HG02852 (cell line): ENCODE results near the gene CTNNA1.

Source experiments
- ATAC-seq: cut with Tn5 transposase; IDR thresholded peaks from one replicate; pipeline ENCODE4 v1.9.1; 2021; ENCODE audit warnings: mild to moderate bottlenecking, moderate library complexity; ENCODE audit not compliant: unreplicated experiment

The CTNNA1 gene

DNA sequence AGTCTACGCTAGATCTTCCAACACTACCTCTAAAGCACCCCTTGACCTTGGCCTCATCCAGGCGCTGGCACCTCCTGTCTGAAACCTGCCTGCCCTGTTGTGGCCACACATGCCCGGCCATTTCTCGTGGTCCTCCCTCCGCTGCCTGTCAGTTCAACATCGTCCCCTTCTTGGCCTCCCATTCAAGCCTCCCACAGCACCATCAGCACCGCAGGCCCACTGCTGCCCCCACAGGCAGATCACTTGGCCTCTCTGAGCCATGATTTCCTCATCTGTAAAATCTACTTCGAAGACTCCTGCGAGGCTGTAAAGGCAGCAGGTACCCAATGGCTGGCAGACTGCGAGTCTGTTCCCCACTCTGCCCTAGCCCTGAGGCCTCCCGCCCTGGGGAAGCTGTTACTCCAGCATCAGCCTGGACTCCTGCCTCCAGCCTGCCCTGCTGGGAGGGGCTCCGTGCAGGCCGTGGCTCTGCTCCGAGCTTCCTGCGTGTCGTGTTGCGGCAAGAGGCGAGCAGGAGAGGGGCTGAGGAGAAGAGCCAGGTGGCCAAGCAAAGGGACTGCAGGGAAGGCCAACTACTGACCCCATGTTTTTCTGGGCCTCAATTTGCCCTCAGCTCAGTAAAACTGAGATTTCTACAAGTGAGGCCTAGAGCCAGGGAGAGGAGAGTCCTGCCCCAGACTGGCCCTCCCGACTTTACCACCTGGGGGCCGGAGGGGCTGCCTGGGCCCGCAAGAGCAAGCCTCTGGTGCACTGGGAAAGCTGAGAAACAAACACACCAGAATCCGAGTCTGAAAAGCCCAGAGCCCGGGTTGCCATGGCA, 192.4 kb downstream of the CTNNA1 start:
- ATAC-seq, result no peak

DNA sequence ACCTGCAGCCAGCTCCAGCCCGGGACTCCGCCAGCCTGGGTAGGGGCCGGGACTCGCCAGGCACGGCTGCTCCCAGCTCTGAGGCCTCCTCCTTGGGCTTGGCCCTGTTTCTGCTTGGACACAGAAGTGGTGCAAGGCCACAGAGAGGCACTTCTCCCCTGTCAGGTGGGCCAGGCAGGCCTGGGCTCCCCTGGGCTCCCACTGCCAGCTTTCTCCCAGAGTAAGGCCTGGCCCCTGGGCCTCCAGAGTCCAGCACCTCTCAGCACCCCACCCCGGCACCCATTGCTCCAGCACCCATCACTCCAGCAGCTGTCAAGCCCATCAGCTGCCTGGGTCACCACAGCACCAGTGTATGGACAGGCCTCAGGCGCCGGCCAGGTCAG, 193.0 kb downstream of the CTNNA1 start:
- ATAC-seq, result no peak

DNA sequence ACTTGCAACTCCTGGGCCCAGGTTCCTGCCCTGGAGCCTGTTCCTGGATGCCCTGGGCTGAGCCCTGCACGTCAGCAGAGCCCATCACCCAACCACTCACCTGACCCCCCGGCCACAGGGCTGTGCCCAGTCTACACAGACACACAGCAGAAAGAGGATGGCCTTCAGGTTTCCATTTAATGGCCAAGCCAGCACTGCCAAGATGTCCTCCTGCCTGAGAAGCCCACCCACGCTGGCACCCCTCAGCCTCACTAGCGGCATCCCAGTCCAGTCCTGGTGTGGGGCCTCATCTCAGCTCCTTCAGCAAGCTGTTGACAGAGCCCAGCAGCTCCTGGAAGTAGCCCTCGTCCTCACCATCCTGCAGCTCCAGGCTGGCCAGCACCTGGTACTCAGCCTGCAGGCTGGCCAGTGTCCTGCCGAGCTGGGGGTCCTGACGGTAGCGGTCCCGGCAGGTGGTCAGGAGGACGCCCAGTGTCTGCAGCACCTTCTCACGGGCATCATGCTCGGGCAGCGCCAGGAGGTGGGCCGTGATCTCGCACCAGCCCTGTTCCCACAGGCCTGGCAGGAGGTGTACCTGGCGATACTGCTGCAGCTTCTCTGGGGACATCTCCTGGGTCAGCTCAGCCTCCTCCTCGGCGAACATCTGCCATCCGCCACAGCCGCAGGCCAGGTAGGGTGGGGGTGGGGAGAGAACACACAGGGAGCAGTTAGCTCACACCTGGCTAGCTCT, 193.8 kb downstream of the CTNNA1 start:
- no peak for ATAC-seq

DNA sequence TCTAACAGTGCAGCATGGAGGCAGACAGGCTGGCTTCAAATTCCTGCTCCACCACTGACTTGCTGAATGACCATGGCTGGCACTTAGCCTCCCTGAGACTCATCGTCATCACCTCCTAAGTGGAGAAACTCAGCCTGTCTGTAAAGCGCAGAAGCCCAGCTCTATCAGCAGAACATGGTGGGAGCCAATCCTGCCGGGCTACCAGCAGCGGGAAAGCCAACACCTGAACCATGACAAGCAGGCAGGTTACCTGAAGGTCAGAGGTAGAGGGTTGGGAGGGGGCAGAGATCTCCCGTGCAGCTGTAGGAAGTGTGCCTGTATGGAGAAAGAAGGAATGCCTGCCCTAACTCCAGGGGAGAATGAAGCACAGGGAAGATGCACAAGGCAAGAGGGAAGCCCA, 194.6 kb downstream of the CTNNA1 start:
- ATAC-seq, result no peak

DNA sequence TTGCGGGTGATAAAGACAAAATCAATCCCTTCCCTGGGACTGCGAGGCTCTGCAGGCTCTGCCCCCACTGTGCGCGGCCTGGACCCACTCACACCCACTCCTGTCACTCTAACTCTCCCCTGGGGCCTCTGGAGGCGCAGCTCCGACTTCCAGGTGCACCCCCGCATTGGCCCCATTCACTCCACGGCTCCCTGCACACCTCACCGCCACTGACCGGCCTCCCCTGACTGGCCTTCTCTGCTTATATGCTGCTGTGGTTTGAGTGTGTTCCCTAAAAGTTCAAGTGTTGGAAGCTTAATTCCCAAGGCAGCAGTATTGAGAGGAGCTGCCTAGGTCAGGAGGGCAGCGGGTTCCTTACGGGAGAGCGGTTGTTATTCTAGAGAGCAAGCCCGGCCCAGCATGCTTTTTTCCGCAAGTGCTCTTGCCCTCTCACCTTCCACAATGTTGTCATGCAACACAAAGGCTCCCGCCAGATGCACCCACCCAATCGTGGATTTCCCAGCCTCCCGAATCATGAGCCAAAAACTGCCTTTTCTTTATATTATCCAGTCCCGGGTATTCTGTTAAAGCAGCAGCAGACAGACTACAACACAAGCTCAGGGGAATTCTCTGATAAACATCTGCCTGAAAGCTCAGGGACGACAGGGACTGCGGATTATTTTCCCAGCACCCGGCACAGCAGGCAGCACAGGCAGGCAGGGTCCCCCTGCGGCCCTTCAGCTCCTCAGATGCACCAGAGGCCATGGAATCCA, 195.4 kb downstream of the CTNNA1 start:
- ATAC-seq, result no peak

DNA sequence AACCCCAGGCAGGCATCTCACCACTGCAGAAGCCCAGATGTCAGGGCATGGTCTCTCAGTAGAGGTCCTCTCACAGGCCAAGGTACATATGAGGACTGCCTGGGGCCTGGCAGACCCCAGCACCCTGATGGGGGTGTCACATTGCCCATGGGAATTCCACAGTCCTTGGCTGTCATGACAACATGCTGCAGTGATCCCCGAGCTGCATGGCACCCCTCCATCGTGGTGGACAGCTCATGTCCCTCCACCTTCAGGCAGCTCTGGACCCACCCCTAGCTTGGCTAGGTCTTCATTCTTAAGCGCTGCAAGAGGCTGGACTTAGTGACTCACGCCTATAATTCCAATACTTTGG, 196.0 kb downstream of the CTNNA1 start:
- no peak for ATAC-seq

DNA sequence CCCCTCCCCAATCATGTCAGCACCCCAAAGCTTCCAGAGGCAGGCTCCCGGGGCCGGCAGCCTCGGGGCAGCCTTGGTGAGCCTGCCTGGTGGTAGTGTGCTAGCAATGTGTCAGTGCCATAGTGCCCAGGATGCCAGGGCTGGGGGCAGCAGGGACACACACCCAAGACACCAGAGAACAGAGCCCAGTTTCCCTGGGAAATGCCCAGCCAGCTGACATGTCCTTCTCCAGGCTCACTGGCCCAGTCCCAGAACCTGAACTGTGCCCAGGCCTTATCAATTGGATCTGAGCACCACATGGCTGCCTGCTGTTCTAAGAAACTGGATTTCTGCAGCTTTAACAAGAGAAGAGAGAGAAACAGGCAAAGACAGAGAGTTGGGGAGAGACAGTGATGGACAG, 196.8 kb downstream of the CTNNA1 start:
- no peak for ATAC-seq

DNA sequence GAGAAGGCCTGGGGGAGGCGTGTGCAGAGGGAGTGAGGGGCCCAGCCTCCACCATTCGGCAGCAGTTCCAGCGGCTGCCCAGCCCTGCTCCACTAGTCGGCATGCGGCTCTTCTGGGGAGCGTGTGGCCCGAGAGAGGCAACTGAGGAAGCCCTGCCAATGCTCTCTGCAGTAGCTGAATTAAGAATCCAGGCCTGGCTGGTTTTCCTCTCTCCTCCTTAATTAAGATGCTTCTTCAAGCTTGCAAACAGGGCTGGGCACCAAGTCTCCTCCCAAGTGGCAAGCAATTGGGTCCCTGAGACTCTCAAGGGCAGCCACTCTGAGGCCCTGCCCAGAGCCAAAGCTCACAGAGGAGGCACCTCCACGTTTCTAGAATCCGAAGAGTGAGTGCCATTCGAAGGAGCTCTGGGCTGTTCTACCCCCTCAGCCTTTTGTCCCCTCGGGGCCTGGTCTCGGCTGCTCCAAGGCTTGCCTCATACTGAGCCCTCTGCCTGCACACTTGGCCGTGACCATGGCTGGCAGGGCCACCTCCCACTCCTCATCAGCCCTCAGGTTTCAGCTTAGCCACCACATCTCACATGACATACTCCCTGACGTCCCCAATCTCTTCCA, 197.3 kb downstream of the CTNNA1 start:
- ATAC-seq, result no peak

DNA sequence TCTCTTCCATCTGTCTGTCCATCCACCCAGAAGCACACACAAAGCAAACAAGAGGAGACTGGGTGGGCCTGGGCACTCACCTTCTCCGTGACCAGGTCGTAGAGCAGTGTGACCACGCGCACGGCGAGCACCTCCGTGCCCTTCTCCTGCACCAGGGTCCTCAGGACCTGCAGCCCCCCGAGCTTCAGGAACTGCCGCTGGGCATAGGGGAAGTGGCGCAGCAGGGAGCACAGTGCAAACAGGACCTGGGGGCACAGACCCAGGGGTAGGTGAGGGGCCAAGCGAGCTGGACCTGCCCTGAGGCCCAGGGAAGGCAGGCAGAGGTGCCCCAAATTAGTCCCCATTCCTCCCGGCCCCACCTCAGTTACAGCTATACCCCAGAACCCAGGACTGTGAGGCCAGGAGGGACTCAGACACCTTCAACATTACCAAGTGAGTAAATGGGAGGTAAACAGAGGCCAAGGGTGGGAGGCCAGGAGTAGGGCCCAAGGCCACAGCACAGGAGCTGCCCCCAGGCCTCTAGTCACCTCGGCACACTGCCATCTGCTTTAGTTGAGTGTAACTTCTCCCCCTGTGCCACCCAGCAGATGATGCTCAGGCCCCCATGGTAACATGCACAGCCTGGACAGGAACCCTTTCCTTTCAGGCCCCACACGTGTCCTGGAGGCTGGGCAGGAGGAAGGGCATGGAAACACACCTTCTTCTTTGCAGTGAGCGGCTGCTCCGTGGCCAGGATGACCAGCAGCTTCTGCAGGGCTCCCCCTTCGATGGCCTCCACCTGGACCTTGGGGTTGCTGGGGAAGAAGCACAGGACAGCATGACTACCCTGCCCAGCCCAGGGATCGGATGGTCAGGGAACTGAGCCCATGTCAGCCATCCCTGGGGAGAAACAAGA, 198.1 kb downstream of the CTNNA1 start:
- no peak for ATAC-seq

DNA sequence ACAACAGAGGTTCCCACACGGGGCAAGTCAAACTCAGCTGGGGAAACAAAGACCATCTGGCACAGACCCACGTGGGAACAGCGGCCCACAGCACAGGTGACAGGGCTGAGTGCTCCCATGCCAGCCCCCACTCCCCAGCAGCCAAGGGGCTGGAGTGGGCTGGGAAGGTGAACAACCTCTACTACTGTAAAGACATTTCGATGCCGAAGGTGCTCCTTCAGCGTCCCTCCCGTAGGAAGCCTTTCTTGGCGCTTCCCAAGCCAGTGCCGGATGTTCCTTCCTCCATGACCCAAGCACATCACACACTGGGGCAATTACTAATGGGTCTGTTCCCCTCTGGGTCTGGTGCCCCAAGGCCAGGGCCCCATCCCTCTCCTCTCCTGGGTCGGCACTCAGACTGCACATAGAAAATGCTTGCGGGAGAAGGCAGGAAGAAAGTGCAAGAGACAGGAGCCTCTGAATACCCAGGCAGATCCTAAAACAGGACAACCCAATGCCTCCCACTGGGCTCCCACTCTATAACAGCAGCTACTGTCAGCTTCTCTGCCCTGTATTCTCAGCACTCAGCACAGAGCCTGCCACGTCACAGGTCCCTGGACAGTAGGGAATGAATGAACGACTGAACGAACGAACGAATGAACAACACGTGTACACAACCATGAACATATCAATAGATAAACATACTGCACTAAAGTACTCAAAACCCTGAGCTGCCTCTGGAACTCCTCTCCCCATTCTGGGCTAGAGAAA, 198.9 kb downstream of the CTNNA1 start:
- no peak for ATAC-seq

DNA sequence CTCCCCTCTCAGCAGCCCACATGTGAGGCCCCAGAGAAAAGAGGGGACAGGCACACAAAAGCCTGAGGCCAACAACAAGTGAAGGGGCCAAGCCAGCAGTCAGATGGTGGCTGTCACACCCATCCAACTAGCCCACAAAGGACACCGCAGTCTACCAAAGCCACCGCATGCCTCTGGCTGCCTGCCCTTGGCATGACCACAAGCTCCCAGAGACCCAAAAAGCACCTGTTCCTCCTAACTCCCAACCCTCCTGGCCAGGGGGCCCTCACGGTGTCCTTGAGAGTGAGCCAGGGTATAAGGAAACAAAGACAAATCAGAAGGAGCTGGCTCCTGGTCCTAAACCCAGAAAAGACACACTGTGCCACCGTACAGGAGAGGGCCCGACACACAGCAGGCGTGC, 199.7 kb downstream of the CTNNA1 start:
- ATAC-seq, result no peak

DNA sequence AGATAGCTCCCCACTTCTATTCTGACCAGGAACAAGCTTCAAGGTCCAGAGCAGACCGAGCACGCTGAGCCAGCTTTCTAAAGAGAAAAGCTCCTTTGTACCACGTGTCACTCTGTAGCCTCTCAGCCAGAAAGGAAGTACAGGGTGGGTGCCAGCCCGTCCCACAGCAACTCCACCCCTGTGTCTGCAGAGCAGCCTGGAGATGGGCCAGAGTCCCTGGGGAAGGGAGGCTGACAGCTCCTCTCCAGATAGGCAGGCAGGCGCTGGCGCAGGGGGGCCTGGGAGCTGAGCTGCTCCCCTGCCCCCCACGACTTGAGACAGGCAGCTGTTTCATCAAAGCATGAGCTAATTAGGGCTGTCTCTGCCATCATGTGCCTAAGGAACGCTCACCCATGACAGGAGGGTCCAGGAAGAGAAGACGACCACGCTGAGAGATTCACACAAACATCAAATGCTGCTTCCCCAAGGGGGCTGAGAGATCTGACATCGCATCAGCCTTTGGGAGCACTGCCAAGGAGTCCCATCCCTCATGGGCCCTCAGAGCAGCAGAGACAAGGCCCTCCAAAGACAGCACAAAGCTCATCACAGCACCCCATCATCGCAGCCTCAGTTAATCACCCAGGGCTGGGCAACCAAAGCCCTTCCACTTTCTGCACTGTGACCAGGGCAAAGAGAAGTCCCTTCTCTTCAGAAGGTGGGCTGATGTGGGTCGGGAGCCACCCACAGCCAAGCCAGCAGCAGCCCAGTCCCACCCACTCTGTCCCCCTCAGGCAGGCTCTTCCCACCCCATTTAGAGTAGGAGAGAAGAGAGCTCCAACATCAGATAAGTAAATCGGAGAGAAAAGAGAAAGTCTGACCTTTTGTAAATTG, 200.4 kb downstream of the CTNNA1 start:
- ATAC-seq, result no peak

DNA sequence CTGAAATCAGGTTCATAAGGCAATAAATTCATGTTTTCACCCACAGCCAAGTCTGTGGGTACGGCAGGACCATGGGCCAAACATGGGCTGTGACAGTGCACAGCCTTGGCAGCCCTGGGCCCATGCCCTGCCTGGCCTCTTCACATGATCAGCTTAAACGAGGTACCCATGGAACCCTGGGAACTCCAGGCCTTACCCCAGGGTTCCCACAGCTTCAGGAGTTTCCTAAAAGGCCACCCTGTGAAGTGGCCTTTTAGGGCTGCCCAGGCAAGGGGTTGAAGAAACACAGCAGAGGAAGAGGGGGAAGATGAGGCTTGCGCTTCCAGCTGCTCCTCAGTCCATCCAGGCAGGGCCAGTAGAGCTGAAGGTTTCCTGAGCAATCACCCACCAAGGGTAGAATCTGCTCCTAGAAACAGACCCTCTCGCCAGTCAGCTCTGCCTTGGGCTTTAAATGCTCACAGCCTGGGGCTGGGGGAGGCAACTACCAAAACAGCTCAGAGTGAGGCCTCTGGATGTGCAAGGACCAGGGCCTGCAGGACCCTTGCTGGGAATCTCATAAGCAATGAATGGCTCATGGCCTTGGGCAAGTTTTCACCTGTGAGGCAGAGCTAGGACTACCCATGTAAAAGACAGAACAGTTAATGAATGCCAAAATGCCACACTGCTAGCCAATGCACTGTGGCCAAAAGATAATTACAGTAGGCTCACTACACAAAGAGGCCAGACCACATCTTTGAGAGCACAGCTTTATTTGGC, 201.2 kb downstream of the CTNNA1 start:
- ATAC-seq, result no peak

DNA sequence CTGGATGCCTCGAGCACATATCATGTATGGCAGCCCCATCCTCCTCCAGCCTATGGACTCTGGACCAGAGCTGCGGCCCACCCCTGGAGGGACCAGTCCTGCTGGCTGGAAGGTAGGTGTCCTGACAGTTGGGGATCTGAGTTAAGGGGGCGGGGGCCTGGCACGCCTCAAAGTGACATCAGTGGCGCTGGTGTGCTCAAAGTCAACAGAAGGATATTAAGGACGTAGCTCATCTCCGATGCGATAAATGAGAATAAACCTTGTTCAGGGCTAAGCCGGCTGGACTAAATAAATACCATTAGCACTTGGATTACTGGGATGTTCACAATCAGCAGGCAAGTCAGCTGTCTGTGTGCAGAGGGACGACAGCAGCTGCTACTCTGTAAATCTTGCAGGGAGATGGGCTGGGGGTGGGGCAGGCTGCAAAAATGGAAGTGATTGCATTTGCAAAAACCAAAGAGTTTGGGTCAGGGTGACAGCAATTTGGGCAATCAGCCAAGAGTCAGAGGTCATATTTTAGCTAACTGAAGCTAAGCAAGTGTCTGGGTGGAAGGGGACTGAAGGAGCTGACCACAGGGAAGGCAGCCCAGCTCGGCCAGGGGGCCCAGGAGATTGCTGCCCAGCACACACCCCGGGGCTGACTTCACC, 201.9 kb downstream of the CTNNA1 start:
- no peak for ATAC-seq

DNA sequence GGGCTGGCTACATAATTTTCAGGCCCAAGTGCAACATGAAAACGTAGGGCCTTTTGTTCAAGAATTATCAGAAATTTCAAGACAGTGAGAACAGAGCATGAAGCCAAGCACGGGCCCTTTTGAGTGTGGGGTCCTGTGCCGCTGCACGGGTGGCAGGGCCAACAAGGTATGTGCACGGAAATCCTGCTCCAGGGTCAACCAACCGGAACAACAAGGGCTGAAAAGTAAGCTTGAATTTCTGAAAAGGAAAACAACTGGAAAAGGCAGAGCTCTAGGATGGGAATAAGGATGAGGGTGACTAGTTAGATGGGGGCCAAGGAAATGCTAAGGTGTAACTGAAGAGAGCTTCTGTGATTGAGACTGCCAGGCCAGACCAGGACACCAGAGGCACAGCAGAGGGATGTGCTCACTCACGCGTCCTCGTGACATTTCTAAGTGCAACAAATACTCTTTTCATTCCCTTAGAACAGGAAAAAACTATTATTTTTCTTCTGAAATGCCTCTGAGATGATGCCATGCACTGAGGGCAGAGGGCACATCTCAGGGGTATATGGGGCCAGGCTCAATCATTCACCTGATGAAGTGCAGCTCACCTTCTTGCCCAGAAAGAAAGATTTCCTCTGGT, 202.6 kb downstream of the CTNNA1 start:
- ATAC-seq, result no peak

DNA sequence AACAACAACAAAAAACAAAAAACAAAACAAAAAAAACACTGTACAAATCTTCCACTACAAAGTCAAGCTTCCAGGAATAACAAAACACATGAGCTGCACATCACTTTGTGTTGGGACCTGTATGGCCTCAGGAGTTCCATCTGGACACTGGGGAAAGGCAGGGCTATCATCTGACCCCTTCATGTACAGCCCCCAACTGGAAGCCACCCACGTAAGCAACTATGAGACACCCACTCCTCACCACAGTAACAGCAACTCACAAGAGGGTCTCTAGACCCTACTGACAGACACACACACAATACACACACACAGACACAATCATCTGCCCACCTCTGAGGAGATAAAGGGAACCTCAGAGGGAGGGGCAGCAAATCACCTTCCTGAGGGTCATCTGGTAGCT, 203.6 kb downstream of the CTNNA1 start:
- no peak for ATAC-seq

DNA sequence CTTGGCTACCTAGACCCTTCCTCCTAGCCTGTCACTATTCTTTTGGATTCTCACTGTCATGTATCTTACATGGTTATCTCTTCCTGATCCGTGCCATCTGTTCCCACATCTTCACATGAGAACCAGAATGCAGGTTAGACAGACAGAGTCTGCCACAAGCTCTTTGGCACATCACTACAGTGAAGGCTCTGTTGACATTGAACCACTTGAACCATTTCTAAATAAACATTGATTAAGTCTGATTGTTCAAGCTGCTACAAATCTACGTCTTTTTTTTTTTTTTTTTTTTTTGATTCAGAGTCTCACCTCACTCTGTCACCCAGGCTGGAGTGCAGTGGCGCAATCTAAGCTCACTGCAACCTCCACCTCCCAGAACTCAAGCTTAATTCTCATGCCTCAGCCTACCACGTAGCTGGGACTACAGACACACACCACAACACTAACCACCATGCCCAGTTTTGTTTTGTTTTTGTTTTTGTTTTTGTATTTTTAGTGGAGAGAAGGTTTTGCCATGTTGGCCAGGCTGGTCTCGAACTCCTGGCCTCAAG, 207.0 kb downstream of the CTNNA1 start:
- no peak for ATAC-seq
